GM06990 (cell line): ENCODE data around the gene VGF.
"Not testable (repeated sequence)": the region's sequence is repeated elsewhere in the genome, so short reads cannot be mapped to it uniquely, and the experiment has no call there.

Experiments used
- DNase-seq: peaks from one replicate; pipeline ENCODE4 v3.0.0-alpha.2; 2011; ENCODE audit not compliant: insufficient read length; ENCODE audit errors: extremely low read depth
- H3K27me3 ChIP-seq: replicated peaks from 2 replicates; pipeline ENCODE4 v1.6.0; 2011; ENCODE audit warnings: low read length; ENCODE audit not compliant: control insufficient read depth, insufficient read depth
- H3K36me3 ChIP-seq: 2 replicates; pipeline ENCODE4 v1.5.1; 2011; ENCODE audit warnings: low read length; ENCODE audit not compliant: control insufficient read depth, insufficient read depth
- H3K4me3 ChIP-seq: replicated peaks from 2 replicates; pipeline ENCODE4 v1.5.1; 2011; ENCODE audit warnings: low read depth, mild to moderate bottlenecking, control low read depth, low read length
- CTCF ChIP-seq: IDR thresholded peaks from 2 replicates; pipeline ENCODE4 v1.5.1; 2011; ENCODE audit warnings: low read length, control low read depth, mild to moderate bottlenecking, inconsistent platforms; ENCODE audit not compliant: insufficient read depth, poor library complexity, severe bottlenecking

Gene VGF

GRCh38 chr7:101140339-101140699 is 25.1 kb downstream of the VGF start:
- TF ChIP-seq CTCF = no peak
- Histone ChIP-seq H3K36me3 (no peaks in the 10 kb centered on the region), H3K27me3 (no peaks in the 10 kb centered on the region; the same call in 1 of the 2 replicates), H3K4me3 (no peak overlapping the region)
- no peak for DNase-seq

- DNase-seq = peak; percentile 76
- Histone ChIP-seq H3K27me3 (no peaks in the 10 kb centered on the region; the same call in 1 of the 2 replicates), H3K36me3 (no peaks in the 10 kb centered on the region), H3K4me3 (peak overlapping the region; percentile 19; the same call in 1 of the 2 replicates)
- TF ChIP-seq CTCF = peak; percentile 92
These were observed 27.0 kb downstream of the VGF start for GRCh38 chr7:101138213-101138870.

- Histone ChIP-seq H3K36me3 (no peaks in the 10 kb centered on the region), H3K27me3 (no peaks in the 10 kb centered on the region; the same call in 1 of the 2 replicates), H3K4me3 (no peak overlapping the region)
- no peak for DNase-seq
- TF ChIP-seq CTCF = no peak
These were observed 27.6 kb downstream of the VGF start for GRCh38 chr7:101137651-101138212.

GRCh38 chr7:101134399-101134980 is 30.9 kb downstream of the VGF start:
- Histone ChIP-seq H3K4me3 (no peak overlapping the region), H3K27me3 (no peaks in the 10 kb centered on the region; the same call in 1 of the 2 replicates), H3K36me3 (no peaks in the 10 kb centered on the region)
- DNase-seq = no peak
- no peak for TF ChIP-seq CTCF

GRCh38 chr7:101133621-101134398 is 31.6 kb downstream of the VGF start:
- no peak for TF ChIP-seq CTCF
- DNase-seq = no peak
- no peaks in the 10 kb centered on the region; the same call in 1 of the 2 replicates for H3K27me3 ChIP-seq
- H3K36me3 ChIP-seq = no peaks in the 10 kb centered on the region
- H3K4me3 ChIP-seq = no peak overlapping the region

GRCh38 chr7:101132626-101133600 is 32.5 kb downstream of the VGF start:
- not testable (repeated sequence) for H3K27me3 ChIP-seq, H3K4me3 ChIP-seq, H3K36me3 ChIP-seq, DNase-seq
